ENCODE measurements around the gene COL4A4.

The COL4A4 gene

GRCh38 chr2:227134591-227134990, 29.4 kb downstream of the COL4A4 start:
- Histone ChIP-seq H3K27ac (no peak overlapping the region), H3K79me2 (no peaks in the 10 kb centered on the region), H3K4me1 (no peaks in the 10 kb centered on the region), H3K9me3 (ENCODE audit: control insufficient read depth, low read length) (no peaks in the 10 kb centered on the region), H3K9ac (no peak overlapping the region), H3K27me3 (ENCODE audit: control insufficient read depth, insufficient read depth, low read length) (no peaks in the 10 kb centered on the region), H3K4me2 (ENCODE audit: low read length) (no peak overlapping the region), H3K4me3 (ENCODE audit: low read depth, low read length) (no peak overlapping the region), H2AFZ (no peak overlapping the region), H3K36me3 (ENCODE audit: control insufficient read depth, insufficient read depth, low read length) (no peaks in the 10 kb centered on the region)
- TF ChIP-seq CTCF (IDR thresholded peaks at IDR 0.05) = no peak

GRCh38 chr2:227132986-227133385, 31.0 kb downstream of the COL4A4 start:
- no peaks in the 10 kb centered on the region for H3K36me3 ChIP-seq (ENCODE audit: control insufficient read depth, insufficient read depth, low read length)
- no peak overlapping the region for H3K9ac ChIP-seq
- H3K9me3 ChIP-seq (ENCODE audit: control insufficient read depth, low read length) = no peaks in the 10 kb centered on the region
- H3K4me1 ChIP-seq = no peaks in the 10 kb centered on the region
- H2AFZ ChIP-seq = no peak overlapping the region
- H3K79me2 ChIP-seq = no peaks in the 10 kb centered on the region
- no peak overlapping the region for H3K27ac ChIP-seq
- TF ChIP-seq CTCF (IDR thresholded peaks at IDR 0.05) = no peak
- H3K4me2 ChIP-seq (ENCODE audit: low read length) = no peak overlapping the region
- H3K4me3 ChIP-seq (ENCODE audit: low read depth, low read length) = no peak overlapping the region
- H3K27me3 ChIP-seq (ENCODE audit: control insufficient read depth, insufficient read depth, low read length) = no peaks in the 10 kb centered on the region

- Histone ChIP-seq H3K27ac (no peak overlapping the region), H3K9me3 (ENCODE audit: control insufficient read depth, low read length) (no peaks in the 10 kb centered on the region), H3K27me3 (ENCODE audit: control insufficient read depth, insufficient read depth, low read length) (no peaks in the 10 kb centered on the region), H3K4me2 (ENCODE audit: low read length) (no peak overlapping the region), H3K79me2 (no peaks in the 10 kb centered on the region), H3K9ac (no peak overlapping the region), H3K4me3 (ENCODE audit: low read depth, low read length) (no peak overlapping the region), H2AFZ (no peak overlapping the region), H3K4me1 (no peaks in the 10 kb centered on the region), H3K36me3 (ENCODE audit: control insufficient read depth, insufficient read depth, low read length) (no peaks in the 10 kb centered on the region)
- no peak for TF ChIP-seq CTCF (IDR thresholded peaks at IDR 0.05)
These were observed 33.4 kb downstream of the COL4A4 start for GRCh38 chr2:227130636-227131035.

- no peak overlapping the region for H3K4me2 ChIP-seq (ENCODE audit: low read length)
- H3K79me2 ChIP-seq = no peaks in the 10 kb centered on the region
- H3K27ac ChIP-seq = no peak overlapping the region
- no peak for TF ChIP-seq CTCF (IDR thresholded peaks at IDR 0.05)
- no peaks in the 10 kb centered on the region for H3K9me3 ChIP-seq (ENCODE audit: control insufficient read depth, low read length)
- H3K9ac ChIP-seq = no peak overlapping the region
- H2AFZ ChIP-seq = no peak overlapping the region
- no peaks in the 10 kb centered on the region for H3K27me3 ChIP-seq (ENCODE audit: control insufficient read depth, insufficient read depth, low read length)
- no peaks in the 10 kb centered on the region for H3K4me1 ChIP-seq
- no peaks in the 10 kb centered on the region for H3K36me3 ChIP-seq (ENCODE audit: control insufficient read depth, insufficient read depth, low read length)
- no peak overlapping the region for H3K4me3 ChIP-seq (ENCODE audit: low read depth, low read length)
These were observed 36.8 kb downstream of the COL4A4 start for GRCh38 chr2:227127201-227127600.

- Histone ChIP-seq H3K9me3 (ENCODE audit: control insufficient read depth, low read length) (no peaks in the 10 kb centered on the region), H3K4me2 (ENCODE audit: low read length) (no peak overlapping the region), H3K36me3 (ENCODE audit: control insufficient read depth, insufficient read depth, low read length) (no peaks in the 10 kb centered on the region), H3K4me3 (ENCODE audit: low read depth, low read length) (no peak overlapping the region), H3K79me2 (no peaks in the 10 kb centered on the region), H3K4me1 (no peaks in the 10 kb centered on the region), H3K27ac (no peak overlapping the region), H3K27me3 (ENCODE audit: control insufficient read depth, insufficient read depth, low read length) (no peaks in the 10 kb centered on the region), H3K9ac (no peak overlapping the region), H2AFZ (no peak overlapping the region)
- no peak for TF ChIP-seq CTCF (IDR thresholded peaks at IDR 0.05)
These were observed 38.5 kb downstream of the COL4A4 start for GRCh38 chr2:227125506-227125905.

Data from parathyroid adenoma (tissue), 2 donors.